Measurements from ENCODE around the gene MOCS3. TPM values are rescaled to one million over a fixed set of nuclear protein-coding genes. Genes with fewer than 3 reads are reported as not detected.

The MOCS3 gene
- polyA plus RNA-seq, 1 donor from 2014 or later = 5.5 TPM

DNA sequence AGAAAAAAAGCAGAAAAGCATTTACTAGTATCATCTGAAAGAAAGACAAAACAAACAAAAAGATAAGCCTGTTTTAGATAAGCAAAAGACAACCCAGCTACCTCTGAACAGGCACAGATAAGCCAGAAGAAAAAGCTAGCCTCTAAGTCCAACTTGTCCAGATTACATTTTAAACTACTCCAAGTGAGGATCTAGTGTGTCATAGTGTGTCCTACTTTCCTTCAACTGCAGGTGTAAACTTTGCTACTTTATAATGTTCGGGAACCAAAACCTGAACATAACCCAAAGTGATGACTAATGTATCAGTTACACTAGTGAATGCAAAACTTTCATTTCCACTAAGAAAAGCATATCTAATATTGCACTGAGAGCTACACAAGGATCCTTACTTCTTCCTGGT, 46.9 kb upstream of the MOCS3 start:
- Histone ChIP-seq H3K27ac (ENCODE audit: low read length) (no peak overlapping the region), H2AFZ (ENCODE audit: low read depth, low read length) (no peak overlapping the region), H3K36me3 (ENCODE audit: insufficient read depth, low read length) (no peaks in the 10 kb centered on the region), H4K20me1 (ENCODE audit: insufficient read depth) (peaks cover 78% of the 10 kb centered on the region), H3K9me3 (ENCODE audit: low read length) (no peaks in the 10 kb centered on the region), H3F3A (ENCODE audit: insufficient read depth, low read length, poor library complexity, severe bottlenecking) (no peaks in the 10 kb centered on the region), H3K4me3 (ENCODE audit: low read length) (no peak overlapping the region), H3K9ac (ENCODE audit: low read length) (no peak overlapping the region), H3K27me3 (ENCODE audit: insufficient read depth, low read depth, low read length) (no peaks in the 10 kb centered on the region), H3K4me2 (ENCODE audit: low read length) (no peak overlapping the region), H3K9me2 (ENCODE audit: insufficient read depth, low read length) (no peaks in the 10 kb centered on the region), H3K79me2 (replicated peaks; ENCODE audit: insufficient read depth, low read length) (peaks cover 97% of the 10 kb centered on the region)
- TF ChIP-seq SMC3 (conservative IDR thresholded peaks at IDR 0.05; ENCODE audit: poor library complexity) (no peak), EP300 (conservative IDR thresholded peaks at IDR 0.05; ENCODE audit: poor library complexity, severe bottlenecking) (no peak), EZH2 (IDR thresholded peaks at IDR 0.05; ENCODE audit: borderline replicate concordance, insufficient read depth, low read length, poor library complexity, severe bottlenecking) (no peak), REST (IDR thresholded peaks at IDR 0.05; ENCODE audit: borderline replicate concordance) (no peak), RAD21 (conservative IDR thresholded peaks at IDR 0.05) (no peak), POLR2AphosphoS5 (IDR thresholded peaks at IDR 0.05) (no peak), MXI1 (conservative IDR thresholded peaks at IDR 0.05; ENCODE audit: poor library complexity, severe bottlenecking) (no peak), TAF1 (IDR thresholded peaks at IDR 0.05; ENCODE audit: low read depth) (no peak)
- TF ChIP-seq, protein P1, sequence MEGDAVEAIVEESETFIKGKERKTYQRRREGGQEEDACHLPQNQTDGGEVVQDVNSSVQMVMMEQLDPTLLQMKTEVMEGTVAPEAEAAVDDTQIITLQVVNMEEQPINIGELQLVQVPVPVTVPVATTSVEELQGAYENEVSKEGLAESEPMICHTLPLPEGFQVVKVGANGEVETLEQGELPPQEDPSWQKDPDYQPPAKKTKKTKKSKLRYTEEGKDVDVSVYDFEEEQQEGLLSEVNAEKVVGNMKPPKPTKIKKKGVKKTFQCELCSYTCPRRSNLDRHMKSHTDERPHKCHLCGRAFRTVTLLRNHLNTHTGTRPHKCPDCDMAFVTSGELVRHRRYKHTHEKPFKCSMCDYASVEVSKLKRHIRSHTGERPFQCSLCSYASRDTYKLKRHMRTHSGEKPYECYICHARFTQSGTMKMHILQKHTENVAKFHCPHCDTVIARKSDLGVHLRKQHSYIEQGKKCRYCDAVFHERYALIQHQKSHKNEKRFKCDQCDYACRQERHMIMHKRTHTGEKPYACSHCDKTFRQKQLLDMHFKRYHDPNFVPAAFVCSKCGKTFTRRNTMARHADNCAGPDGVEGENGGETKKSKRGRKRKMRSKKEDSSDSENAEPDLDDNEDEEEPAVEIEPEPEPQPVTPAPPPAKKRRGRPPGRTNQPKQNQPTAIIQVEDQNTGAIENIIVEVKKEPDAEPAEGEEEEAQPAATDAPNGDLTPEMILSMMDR (IDR thresholded peaks at IDR 0.05; ENCODE audit: poor library complexity, severe bottlenecking) = no peak

DNA sequence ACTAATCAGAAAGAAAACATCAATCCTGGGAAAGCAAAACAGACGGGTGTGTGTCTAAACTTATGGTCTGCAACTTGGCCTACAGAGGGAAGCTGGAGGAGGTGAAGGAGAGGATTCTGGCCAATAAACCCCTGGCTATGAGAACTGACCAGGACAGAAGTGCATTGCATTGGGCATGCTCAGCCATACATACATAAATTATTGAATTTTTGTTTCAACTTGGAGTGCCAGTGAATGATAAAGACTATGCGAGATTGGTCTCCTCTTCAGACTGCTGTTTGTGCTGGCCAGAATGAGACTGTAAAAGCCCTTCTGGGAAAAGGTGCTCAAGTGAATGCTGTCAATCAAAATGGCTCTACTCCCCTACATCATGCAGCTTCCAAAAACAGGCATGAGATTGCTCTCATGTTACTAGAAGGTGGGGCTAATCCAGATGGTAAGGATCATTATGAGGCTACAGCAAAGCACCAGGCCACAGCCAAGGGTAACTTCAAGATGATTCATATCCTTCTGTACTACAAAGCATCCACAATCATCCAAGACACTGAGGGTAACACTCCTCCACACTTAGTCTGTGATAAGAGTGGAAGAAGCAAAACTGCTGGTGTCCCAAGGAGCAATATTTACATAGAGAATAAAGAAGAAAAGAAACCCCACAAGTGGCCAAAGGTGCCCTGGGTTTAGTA, 44.8 kb upstream of the MOCS3 start:
- Histone ChIP-seq H3K4me2 (ENCODE audit: low read length) (no peak overlapping the region), H3F3A (ENCODE audit: insufficient read depth, low read length, poor library complexity, severe bottlenecking) (no peaks in the 10 kb centered on the region), H3K79me2 (replicated peaks; ENCODE audit: insufficient read depth, low read length) (peaks cover 100% of the 10 kb centered on the region), H3K9me3 (ENCODE audit: low read length) (no peaks in the 10 kb centered on the region), H2AFZ (ENCODE audit: low read depth, low read length) (no peak overlapping the region), H3K9me2 (ENCODE audit: insufficient read depth, low read length) (no peaks in the 10 kb centered on the region), H3K36me3 (ENCODE audit: insufficient read depth, low read length) (no peaks in the 10 kb centered on the region), H4K20me1 (ENCODE audit: insufficient read depth) (peaks cover 95% of the 10 kb centered on the region), H3K4me3 (ENCODE audit: low read length) (no peak overlapping the region), H3K27ac (ENCODE audit: low read length) (no peak overlapping the region), H3K27me3 (ENCODE audit: insufficient read depth, low read depth, low read length) (no peaks in the 10 kb centered on the region), H3K9ac (ENCODE audit: low read length) (no peak overlapping the region)
- TF ChIP-seq MXI1 (conservative IDR thresholded peaks at IDR 0.05; ENCODE audit: poor library complexity, severe bottlenecking) (no peak), REST (IDR thresholded peaks at IDR 0.05; ENCODE audit: borderline replicate concordance) (no peak), EZH2 (IDR thresholded peaks at IDR 0.05; ENCODE audit: borderline replicate concordance, insufficient read depth, low read length, poor library complexity, severe bottlenecking) (no peak), TAF1 (IDR thresholded peaks at IDR 0.05; ENCODE audit: low read depth) (no peak), EP300 (conservative IDR thresholded peaks at IDR 0.05; ENCODE audit: poor library complexity, severe bottlenecking) (no peak), POLR2AphosphoS5 (IDR thresholded peaks at IDR 0.05) (no peak), RAD21 (conservative IDR thresholded peaks at IDR 0.05) (no peak), SMC3 (conservative IDR thresholded peaks at IDR 0.05; ENCODE audit: poor library complexity) (no peak)
- TF ChIP-seq, protein P1 (IDR thresholded peaks at IDR 0.05; ENCODE audit: poor library complexity, severe bottlenecking) = no peak
